Measurements from ENCODE around the gene LRPAP1. TPM values are rescaled to one million over a fixed set of nuclear protein-coding genes. Genes with fewer than 3 reads are reported as not detected.

The LRPAP1 gene
- total RNA-seq, 1 experiment from 2014 or later: 171 TPM

- POLR2A ChIA-PET (ENCODE audit: low non-redundant PET): no interaction called here
- Histone ChIP-seq H3K4me3 (ENCODE audit: low read depth, low read length, poor library complexity, severe bottlenecking) (no peak overlapping the region), H3K4me1 (ENCODE audit: insufficient read depth, low read length, poor library complexity, severe bottlenecking) (no peaks in the 10 kb centered on the region), H3K9me3 (ENCODE audit: low read depth, low read length, poor library complexity, severe bottlenecking) (no peaks in the 10 kb centered on the region), H3K27ac (ENCODE audit: low read depth, low read length, poor library complexity, severe bottlenecking) (no peak overlapping the region), H3K27me3 (replicated peaks; ENCODE audit: insufficient read depth, low read depth, low read length, poor library complexity) (peaks cover 3% of the 10 kb centered on the region), H3K36me3 (ENCODE audit: insufficient read depth, low read length, poor library complexity, severe bottlenecking) (no peaks in the 10 kb centered on the region)
- BruUV-seq (replicated peaks): no TSS peak
- DNase-seq (ENCODE audit: low spot score): no peak
- TF ChIP-seq EZH2 (IDR thresholded peaks at IDR 0.05; ENCODE audit: borderline replicate concordance, low read depth, low read length, poor library complexity, severe bottlenecking): no peak
- TF ChIP-seq, protein P1, sequence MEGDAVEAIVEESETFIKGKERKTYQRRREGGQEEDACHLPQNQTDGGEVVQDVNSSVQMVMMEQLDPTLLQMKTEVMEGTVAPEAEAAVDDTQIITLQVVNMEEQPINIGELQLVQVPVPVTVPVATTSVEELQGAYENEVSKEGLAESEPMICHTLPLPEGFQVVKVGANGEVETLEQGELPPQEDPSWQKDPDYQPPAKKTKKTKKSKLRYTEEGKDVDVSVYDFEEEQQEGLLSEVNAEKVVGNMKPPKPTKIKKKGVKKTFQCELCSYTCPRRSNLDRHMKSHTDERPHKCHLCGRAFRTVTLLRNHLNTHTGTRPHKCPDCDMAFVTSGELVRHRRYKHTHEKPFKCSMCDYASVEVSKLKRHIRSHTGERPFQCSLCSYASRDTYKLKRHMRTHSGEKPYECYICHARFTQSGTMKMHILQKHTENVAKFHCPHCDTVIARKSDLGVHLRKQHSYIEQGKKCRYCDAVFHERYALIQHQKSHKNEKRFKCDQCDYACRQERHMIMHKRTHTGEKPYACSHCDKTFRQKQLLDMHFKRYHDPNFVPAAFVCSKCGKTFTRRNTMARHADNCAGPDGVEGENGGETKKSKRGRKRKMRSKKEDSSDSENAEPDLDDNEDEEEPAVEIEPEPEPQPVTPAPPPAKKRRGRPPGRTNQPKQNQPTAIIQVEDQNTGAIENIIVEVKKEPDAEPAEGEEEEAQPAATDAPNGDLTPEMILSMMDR (conservative IDR thresholded peaks at IDR 0.05; ENCODE audit: low read depth, low read length): no peak
- CTCF ChIA-PET: no interaction called here
- intact Hi-C loops (cut with micrococcal nuclease; ENCODE audit: unreplicated experiment): no loop called here
Observed at GRCh38 chr4:3476341-3476747, 55.9 kb downstream of the LRPAP1 start.

- Histone ChIP-seq H3K27ac (ENCODE audit: low read depth, low read length, poor library complexity, severe bottlenecking) (no peak overlapping the region), H3K4me3 (ENCODE audit: low read depth, low read length, poor library complexity, severe bottlenecking) (no peak overlapping the region), H3K36me3 (ENCODE audit: insufficient read depth, low read length, poor library complexity, severe bottlenecking) (no peaks in the 10 kb centered on the region), H3K4me1 (ENCODE audit: insufficient read depth, low read length, poor library complexity, severe bottlenecking) (no peaks in the 10 kb centered on the region), H3K9me3 (ENCODE audit: low read depth, low read length, poor library complexity, severe bottlenecking) (no peaks in the 10 kb centered on the region), H3K27me3 (replicated peaks; ENCODE audit: insufficient read depth, low read depth, low read length, poor library complexity) (no peaks in the 10 kb centered on the region)
- BruUV-seq (replicated peaks): no TSS peak
- no peak for DNase-seq (ENCODE audit: low spot score)
- ChIA-PET POLR2A (ENCODE audit: low non-redundant PET) (no interaction called here), CTCF (no interaction called here)
- no peak for TF ChIP-seq EZH2 (IDR thresholded peaks at IDR 0.05; ENCODE audit: borderline replicate concordance, low read depth, low read length, poor library complexity, severe bottlenecking)
- TF ChIP-seq, protein P1 (conservative IDR thresholded peaks at IDR 0.05; ENCODE audit: low read depth, low read length): no peak
- intact Hi-C loops (cut with micrococcal nuclease; ENCODE audit: unreplicated experiment): no loop called here
Observed at GRCh38 chr4:3475713-3476260, 56.4 kb downstream of the LRPAP1 start.

GRCh38 chr4:3475041-3475712 is 57.0 kb downstream of the LRPAP1 start:
- Histone ChIP-seq H3K27ac (ENCODE audit: low read depth, low read length, poor library complexity, severe bottlenecking) (no peak overlapping the region), H3K27me3 (replicated peaks; ENCODE audit: insufficient read depth, low read depth, low read length, poor library complexity) (no peaks in the 10 kb centered on the region), H3K36me3 (ENCODE audit: insufficient read depth, low read length, poor library complexity, severe bottlenecking) (no peaks in the 10 kb centered on the region), H3K4me3 (ENCODE audit: low read depth, low read length, poor library complexity, severe bottlenecking) (no peak overlapping the region), H3K9me3 (ENCODE audit: low read depth, low read length, poor library complexity, severe bottlenecking) (no peaks in the 10 kb centered on the region), H3K4me1 (ENCODE audit: insufficient read depth, low read length, poor library complexity, severe bottlenecking) (no peaks in the 10 kb centered on the region)
- intact Hi-C loops (cut with micrococcal nuclease; ENCODE audit: unreplicated experiment): no loop called here
- DNase-seq (ENCODE audit: low spot score): no peak
- TF ChIP-seq, protein P1 (conservative IDR thresholded peaks at IDR 0.05; ENCODE audit: low read depth, low read length): no peak
- no peak for TF ChIP-seq EZH2 (IDR thresholded peaks at IDR 0.05; ENCODE audit: borderline replicate concordance, low read depth, low read length, poor library complexity, severe bottlenecking)
- ChIA-PET CTCF (no interaction called here), POLR2A (ENCODE audit: low non-redundant PET) (no interaction called here)
- BruUV-seq (replicated peaks): no TSS peak
